ENCODE measurements around the gene HOXA7. TPM values are rescaled to one million over a fixed set of nuclear protein-coding genes. Genes with fewer than 3 reads are reported as not detected.
A peak's percentile ranks its signal among the peaks of the same experiment; 100 is the strongest.

HOXA7 gene
- total RNA-seq, 3 donors from 2014 or later: 4.6 to 8.8 (median 6.2) TPM

DNA sequence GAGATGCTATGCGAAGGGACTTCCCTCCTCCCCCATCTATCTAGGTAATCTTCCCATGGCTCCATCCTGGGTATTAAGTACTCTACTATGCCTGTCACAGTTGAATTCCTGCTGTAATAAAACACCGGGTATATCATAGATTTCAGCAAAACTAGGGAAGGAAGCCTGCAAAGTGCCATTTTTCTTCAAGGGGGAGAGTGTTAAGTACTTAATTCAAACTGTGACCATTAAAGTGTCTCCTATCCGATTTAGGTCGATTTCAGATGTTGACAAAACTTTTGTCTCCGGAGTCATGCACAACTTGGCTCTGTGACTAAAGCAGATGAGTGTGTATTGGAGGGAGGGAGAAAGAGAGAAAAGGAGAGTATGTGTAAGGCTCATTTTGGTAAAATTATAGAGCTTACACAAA is 30.5 kb downstream of the HOXA7 start:
- Histone ChIP-seq H3K27ac (peak overlapping the region; percentile 95 to 98), H3K9me3 (no peaks in the 10 kb centered on the region), H3K4me3 (no peak overlapping the region), H3K4me1 (peaks cover 0 to 7% of the 10 kb centered on the region in 2 donors), H3K27me3 (no peaks in the 10 kb centered on the region), H3K36me3 (no peaks in the 10 kb centered on the region)
- intact Hi-C loops (cut with DNase I; ENCODE audit: low total_unique reads): no loop called here
- TF ChIP-seq, protein P1, sequence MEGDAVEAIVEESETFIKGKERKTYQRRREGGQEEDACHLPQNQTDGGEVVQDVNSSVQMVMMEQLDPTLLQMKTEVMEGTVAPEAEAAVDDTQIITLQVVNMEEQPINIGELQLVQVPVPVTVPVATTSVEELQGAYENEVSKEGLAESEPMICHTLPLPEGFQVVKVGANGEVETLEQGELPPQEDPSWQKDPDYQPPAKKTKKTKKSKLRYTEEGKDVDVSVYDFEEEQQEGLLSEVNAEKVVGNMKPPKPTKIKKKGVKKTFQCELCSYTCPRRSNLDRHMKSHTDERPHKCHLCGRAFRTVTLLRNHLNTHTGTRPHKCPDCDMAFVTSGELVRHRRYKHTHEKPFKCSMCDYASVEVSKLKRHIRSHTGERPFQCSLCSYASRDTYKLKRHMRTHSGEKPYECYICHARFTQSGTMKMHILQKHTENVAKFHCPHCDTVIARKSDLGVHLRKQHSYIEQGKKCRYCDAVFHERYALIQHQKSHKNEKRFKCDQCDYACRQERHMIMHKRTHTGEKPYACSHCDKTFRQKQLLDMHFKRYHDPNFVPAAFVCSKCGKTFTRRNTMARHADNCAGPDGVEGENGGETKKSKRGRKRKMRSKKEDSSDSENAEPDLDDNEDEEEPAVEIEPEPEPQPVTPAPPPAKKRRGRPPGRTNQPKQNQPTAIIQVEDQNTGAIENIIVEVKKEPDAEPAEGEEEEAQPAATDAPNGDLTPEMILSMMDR (IDR thresholded peaks at IDR 0.05): no peak
- TF ChIP-seq POLR2AphosphoS5 (IDR thresholded peaks at IDR 0.05) (no peak), POLR2A (IDR thresholded peaks at IDR 0.05) (no peak)
- peak in 1 of 2 donors; percentile 12 for DNase-seq (ENCODE audit: low spot score in 2 of 2)

DNA sequence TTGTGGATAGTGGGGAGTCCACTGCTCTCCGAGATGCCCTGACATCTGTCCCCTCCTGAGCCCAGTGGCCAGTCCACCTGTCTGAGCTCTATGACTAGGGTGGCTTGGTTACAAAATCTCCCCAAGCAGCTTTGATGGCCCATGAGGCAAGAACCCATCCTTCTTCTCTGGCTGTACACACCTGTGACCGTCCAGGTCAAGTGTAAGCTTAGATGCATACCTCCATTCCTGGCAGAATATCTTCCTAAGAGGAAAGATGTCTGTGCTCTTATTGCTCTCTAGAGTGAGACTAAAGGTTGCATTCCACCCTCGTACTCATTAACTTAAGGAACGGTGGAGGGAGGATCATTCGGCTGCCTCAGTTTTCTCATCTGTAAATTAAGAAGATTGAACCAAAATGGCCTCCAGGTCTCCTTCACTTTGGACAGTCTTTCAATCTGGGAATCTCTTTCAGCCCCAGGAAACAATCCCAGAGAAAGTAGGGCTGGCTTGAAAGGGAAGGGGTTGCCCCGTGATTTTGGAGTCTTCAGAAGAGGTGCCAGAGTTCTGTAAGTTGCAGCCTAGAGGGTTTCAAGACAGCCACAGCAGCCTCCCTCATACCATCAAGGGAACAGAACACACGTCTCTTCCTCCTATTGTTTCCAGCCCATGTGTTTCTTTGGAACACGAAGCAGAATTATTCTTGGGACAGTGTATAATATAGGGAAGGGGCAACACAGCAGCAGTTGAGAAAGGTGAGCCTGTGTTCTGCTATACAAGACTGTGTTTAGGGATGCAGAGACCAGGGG is 31.4 kb downstream of the HOXA7 start:
- no peaks in the 10 kb centered on the region for H3K27me3 ChIP-seq
- peak overlapping the region; percentile 95 to 98 for H3K27ac ChIP-seq
- no peaks in the 10 kb centered on the region for H3K9me3 ChIP-seq
- intact Hi-C loops (cut with DNase I; ENCODE audit: low total_unique reads): no loop called here
- peaks cover 0 to 7% of the 10 kb centered on the region in 2 donors for H3K4me1 ChIP-seq
- peak overlapping the region in 1 of 3 donors; percentile 45 for H3K4me3 ChIP-seq
- peak in 1 of 2 donors; percentile 13 for DNase-seq (ENCODE audit: low spot score in 2 of 2)
- no peak for TF ChIP-seq POLR2AphosphoS5 (IDR thresholded peaks at IDR 0.05)
- TF ChIP-seq POLR2A (IDR thresholded peaks at IDR 0.05): no peak
- TF ChIP-seq, protein P1 (IDR thresholded peaks at IDR 0.05): no peak
- no peaks in the 10 kb centered on the region for H3K36me3 ChIP-seq

DNA sequence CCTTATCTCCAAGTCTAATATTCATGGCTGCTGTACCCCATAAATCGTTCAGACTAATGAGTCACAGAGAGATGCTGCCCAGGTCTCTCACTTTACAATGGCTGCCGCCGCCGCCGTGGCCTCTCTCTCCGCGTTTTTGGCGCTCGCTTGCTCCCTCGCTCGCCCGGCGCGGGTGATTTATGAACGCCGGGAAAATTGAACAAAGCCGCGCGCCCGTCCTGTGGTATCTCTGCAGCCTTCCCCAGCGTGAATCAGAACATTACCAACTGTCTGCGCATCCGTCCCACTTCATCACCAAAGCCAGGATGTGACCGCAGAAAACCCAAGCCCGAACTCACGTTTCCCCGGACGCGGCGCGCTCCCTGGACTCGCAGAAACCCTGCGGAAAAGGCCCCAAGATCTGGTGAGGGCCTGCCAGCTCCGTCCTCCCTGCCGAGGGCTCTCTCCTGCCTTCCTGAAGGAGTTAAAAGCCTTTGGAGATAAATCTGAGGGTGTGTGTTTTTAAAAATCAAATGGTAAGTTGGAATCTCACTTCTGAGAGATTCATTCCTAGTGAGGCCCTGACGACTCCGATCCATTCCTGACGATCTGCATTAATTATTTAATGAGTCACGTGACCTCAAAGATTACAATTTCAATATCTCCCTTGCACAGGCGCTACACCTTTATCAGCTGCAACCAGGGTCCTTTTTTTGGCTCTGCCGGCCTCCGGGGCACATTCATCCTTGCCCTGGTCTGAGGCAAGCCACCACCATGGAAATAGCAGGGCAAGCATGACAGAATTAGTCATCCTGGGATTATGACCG is 32.2 kb downstream of the HOXA7 start:
- peaks cover 0 to 7% of the 10 kb centered on the region in 2 donors for H3K4me1 ChIP-seq
- peak overlapping the region in 2 of 3 donors; percentile 45 to 64 for H3K4me3 ChIP-seq
- no peak for TF ChIP-seq POLR2A (IDR thresholded peaks at IDR 0.05)
- TF ChIP-seq, protein P1 (IDR thresholded peaks at IDR 0.05): no peak
- no peak for TF ChIP-seq POLR2AphosphoS5 (IDR thresholded peaks at IDR 0.05)
- no peaks in the 10 kb centered on the region for H3K9me3 ChIP-seq
- H3K27ac ChIP-seq: peak overlapping the region; percentile 95 to 98
- intact Hi-C loops (cut with DNase I; ENCODE audit: low total_unique reads): no loop called here
- peak in 1 of 2 donors; percentile 20 for DNase-seq (ENCODE audit: low spot score in 2 of 2)
- H3K27me3 ChIP-seq: no peaks in the 10 kb centered on the region
- H3K36me3 ChIP-seq: no peaks in the 10 kb centered on the region

DNA sequence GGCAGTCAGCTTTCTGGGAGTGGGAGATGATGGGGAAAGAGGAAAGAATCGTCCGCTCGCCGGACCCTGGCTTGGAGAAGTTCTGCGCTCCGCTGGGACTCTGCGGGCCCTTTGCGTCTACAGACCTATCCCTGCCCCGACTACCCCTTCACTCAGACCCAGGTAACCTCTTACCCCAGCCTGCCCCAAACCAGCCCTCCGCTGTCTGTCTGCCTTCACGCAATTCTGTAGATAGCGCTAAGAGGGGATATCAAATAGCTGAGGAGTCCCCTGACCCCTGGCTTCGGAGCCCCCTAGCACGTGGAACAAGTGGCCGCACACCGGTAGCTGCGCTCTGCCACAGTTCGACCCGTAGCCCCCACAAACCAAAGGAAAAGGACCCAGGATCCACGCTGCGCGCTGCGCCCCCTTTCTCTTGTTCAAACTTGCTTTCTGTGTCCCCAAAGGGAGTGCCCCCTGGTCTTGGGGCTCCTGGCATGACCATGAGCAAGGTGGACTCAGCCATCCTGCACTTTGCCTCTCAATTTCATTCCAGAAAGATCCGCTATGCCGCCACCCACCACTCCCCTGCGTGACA is 32.9 kb downstream of the HOXA7 start:
- Histone ChIP-seq H3K4me1 (peaks cover 0 to 7% of the 10 kb centered on the region in 2 donors), H3K4me3 (peak overlapping the region in 2 of 3 donors; percentile 45 to 64)

More for the DNA sequence above, 32.9 kb downstream of the HOXA7 start:
- Histone ChIP-seq H3K9me3 (no peaks in the 10 kb centered on the region), H3K27ac (peak overlapping the region; percentile 95 to 98), H3K36me3 (no peaks in the 10 kb centered on the region), H3K27me3 (no peaks in the 10 kb centered on the region)
- TF ChIP-seq POLR2AphosphoS5 (IDR thresholded peaks at IDR 0.05) (no peak), POLR2A (IDR thresholded peaks at IDR 0.05) (no peak)
- TF ChIP-seq, protein P1 (IDR thresholded peaks at IDR 0.05): no peak
- peak in 1 of 2 donors; percentile 12 for DNase-seq (ENCODE audit: low spot score in 2 of 2)
- intact Hi-C loops (cut with DNase I; ENCODE audit: low total_unique reads): no loop called here
